Right renal pelvis (tissue), 4 donors: ENCODE data around the gene NUDT21. TPM values are rescaled to one million over a fixed set of nuclear protein-coding genes. Genes with fewer than 3 reads are reported as not detected.
"Not testable (repeated sequence)": the region's sequence is repeated elsewhere in the genome, so short reads cannot be mapped to it uniquely, and the experiment has no call there.

Source experiments
- DNase-seq, 4 donors: peaks; one replicate each; pipeline ENCODE4 v3.0.0-alpha.2; 2013; ENCODE audit warnings: low read depth in 4 of 4, low spot score in 3 of 4, missing footprints in 1 of 4
- polyA plus RNA-seq, 4 donors: library from polyadenylated mRNA; unstranded; fragments of 120-200 nt; gene quantifications; one replicate each; pipeline ENCODE4 v1.2.1, GENCODE V29; 2013; ENCODE audit not compliant: insufficient read length in 4 of 4

The NUDT21 gene
- polyA plus RNA-seq, 4 donors, result 116 to 146 (median 143) TPM

DNA sequence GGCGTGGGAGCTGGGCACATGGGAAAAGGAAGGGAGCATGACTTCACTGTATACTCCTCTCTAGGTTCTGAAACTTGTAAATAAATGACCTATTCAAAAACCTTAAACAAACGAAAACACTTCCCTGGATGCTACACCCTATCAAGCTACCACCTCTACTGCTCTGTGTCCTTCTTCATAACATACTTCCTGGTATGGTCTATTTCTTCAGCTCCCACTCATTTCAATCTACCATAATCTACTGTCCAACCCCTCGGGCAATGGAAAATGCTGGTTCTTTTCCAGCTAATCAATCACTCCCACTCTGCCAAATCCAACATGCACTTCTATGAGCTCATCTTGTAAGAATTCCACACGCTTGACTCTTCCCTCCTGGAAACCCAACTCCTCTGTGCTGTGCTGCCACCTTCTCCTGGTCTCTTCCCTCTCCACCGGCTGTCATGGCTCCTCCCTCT is 68.2 kb downstream of the NUDT21 start:
- DNase-seq, result no peak

DNA sequence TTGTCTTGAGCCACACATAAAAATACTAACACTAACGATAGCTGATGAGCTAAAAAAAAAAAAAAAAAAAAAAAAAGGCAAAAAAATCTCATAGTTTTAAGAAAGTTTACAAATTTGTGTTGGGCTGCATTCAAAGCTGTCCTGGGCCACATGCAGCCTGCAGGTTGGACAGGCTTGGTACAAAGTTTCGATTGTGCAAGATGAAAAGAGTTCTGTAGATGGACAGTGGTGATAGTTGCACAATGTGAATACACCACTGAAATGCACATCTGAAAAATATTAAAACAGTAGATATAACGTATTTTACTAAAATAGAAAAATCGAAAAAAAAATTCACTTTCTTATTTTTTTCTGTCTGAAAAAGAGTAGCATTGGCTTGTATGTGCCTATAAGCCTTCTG is 68.7 kb downstream of the NUDT21 start:
- no peak for DNase-seq

DNA sequence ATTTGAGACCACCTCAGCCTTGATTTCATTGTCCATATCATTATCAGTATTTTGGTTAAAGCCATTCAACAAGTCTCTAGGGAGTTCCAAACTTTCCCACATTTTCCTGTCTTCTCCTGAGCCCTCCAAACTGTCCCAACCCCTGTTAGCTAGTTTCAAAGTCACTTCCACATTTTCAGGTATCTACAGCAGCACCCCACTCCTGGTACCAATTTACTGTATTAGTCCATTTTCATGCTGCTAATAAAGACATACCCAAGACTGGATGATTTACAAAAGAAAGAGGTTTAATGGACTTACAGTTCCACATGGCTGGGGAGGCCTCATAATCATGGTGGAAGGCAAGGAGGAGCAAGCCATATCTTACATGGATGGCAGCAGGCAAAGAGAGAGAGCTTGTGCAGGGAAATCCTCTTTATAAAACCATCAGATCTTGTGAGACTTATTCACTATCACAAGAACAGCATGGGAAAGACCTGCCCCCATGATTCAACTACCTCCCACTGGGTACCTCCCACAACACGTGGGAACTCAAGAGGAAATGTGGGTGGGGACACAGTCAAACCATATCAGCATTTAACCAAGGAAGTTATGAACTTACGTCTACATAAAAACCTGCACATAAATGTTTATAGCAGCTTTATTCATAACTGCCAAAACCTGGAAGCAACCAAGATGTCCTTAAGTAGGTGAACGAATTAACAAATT is 70.2 kb downstream of the NUDT21 start:
- not testable (repeated sequence) for DNase-seq

Other genes starting within 250 kb of the NUDT21 start
- gene AMFR, start 25.8 kb downstream of the NUDT21 start, polyA plus RNA-seq, result 100 to 1,000 TPM; 118 to 141 (median 128) TPM
- 10 to 100 TPM; 36.8 to 42.5 (median 37.7) TPM for gene OGFOD1, start 222 bp upstream of the NUDT21 start, polyA plus RNA-seq
- gene BBS2, start 68.7 kb upstream of the NUDT21 start, polyA plus RNA-seq, result 100 to 1,000 TPM in 2 of 4 donors, 10 to 100 TPM in 2; 82.2 to 115 (median 104) TPM
- gene MT4, start 113.7 kb upstream of the NUDT21 start, polyA plus RNA-seq, result not detected
- gene MT3, start 138.2 kb upstream of the NUDT21 start, polyA plus RNA-seq, result 1 to 10 TPM in 1 of 4 donors, under 1 TPM in 3; 0.43 to 1.3 (median 0.89) TPM
- gene MT2A, start 157.3 kb upstream of the NUDT21 start, polyA plus RNA-seq, result 10 to 100 TPM; 22.4 to 38.0 (median 22.8) TPM
- 10 to 100 TPM; 21.8 to 53.3 (median 30.6) TPM for gene MT1E, start 174.4 kb upstream of the NUDT21 start, polyA plus RNA-seq
- gene MT1M, start 181.3 kb upstream of the NUDT21 start, polyA plus RNA-seq, result under 1 TPM in 2 of 4 donors, not detected in 2; 0.17 to 0.25 TPM
- gene MT1A, start 187.3 kb upstream of the NUDT21 start, polyA plus RNA-seq, result under 1 TPM in 1 of 4 donors, not detected in 3; 0.38 TPM
- gene MT1B, start 200.6 kb upstream of the NUDT21 start, polyA plus RNA-seq, result 1 to 10 TPM in 1 of 4 donors, not detected in 3; 2.0 TPM
- gene MT1F, start 206.6 kb upstream of the NUDT21 start, polyA plus RNA-seq, result 10 to 100 TPM; 40.3 to 98.2 (median 60.7) TPM
- gene MT1G, start 216.7 kb upstream of the NUDT21 start, polyA plus RNA-seq, result 100 to 1,000 TPM in 1 of 4 donors, 10 to 100 TPM in 3; 16.8 to 231 (median 62.7) TPM
- 10 to 100 TPM in 3 of 4 donors, 1 to 10 TPM in 1; 2.5 to 76.0 (median 16.9) TPM for gene MT1H, start 218.5 kb upstream of the NUDT21 start, polyA plus RNA-seq
- 10 to 100 TPM; 19.0 to 59.2 (median 30.2) TPM for gene MT1X, start 231.1 kb upstream of the NUDT21 start, polyA plus RNA-seq